Measurements from ENCODE around the gene ERVK3-1.
"Not testable (repeated sequence)": the region's sequence is repeated elsewhere in the genome, so short reads cannot be mapped to it uniquely, and the experiment has no call there.

ERVK3-1 gene

DNA sequence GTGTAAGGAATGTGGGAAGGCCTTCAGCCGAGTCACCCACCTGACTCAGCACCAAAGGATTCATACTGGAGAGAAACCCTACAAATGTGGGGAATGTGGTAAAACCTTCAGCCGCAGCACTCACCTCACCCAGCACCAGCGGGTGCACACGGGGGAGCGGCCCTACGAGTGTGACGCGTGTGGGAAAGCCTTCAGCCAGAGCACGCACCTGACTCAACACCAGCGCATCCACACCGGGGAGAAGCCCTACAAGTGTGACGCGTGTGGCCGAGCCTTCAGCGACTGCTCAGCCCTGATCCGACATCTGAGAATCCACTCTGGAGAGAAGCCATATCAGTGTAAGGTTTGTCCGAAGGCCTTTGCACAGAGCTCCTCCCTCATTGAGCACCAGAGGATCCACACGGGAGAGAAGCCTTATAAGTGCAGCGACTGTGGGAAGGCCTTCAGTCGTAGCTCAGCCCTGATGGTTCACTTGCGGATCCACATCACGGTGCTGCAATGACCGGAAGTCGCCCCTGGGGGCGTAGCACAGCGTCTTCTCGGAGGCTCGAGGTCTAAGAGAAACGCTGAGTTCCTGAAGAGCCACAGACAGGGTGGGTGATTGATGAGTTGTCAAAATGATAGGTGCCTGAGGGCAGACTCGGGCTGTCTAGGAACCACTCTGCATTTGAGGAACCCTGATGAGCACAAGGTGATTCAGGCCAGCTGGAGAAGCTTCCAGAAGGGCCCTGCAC lies 33.8 kb downstream of the ERVK3-1 start:
- no peak for DNase-seq (ENCODE audit: low spot score)

DNA sequence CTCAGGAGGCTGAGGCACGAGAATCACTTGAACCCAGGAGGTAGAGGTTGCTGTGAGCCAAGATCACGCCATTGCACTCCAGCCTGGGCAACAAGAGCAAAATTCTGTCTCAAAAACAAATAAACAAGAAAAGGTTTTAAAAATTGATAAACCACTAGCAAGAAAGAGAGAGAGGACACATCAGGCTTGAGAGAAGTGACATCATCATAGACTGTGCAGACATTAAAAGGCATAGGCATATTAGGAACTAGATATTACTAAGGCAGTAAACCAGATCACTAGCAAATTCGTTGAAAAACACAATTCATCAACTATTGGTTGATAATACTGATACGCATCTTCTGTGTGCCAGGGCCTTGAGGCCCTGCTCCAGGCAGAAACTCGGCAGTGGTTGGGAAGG lies 40.4 kb downstream of the ERVK3-1 start:
- DNase-seq (ENCODE audit: low spot score) = no peak

DNA sequence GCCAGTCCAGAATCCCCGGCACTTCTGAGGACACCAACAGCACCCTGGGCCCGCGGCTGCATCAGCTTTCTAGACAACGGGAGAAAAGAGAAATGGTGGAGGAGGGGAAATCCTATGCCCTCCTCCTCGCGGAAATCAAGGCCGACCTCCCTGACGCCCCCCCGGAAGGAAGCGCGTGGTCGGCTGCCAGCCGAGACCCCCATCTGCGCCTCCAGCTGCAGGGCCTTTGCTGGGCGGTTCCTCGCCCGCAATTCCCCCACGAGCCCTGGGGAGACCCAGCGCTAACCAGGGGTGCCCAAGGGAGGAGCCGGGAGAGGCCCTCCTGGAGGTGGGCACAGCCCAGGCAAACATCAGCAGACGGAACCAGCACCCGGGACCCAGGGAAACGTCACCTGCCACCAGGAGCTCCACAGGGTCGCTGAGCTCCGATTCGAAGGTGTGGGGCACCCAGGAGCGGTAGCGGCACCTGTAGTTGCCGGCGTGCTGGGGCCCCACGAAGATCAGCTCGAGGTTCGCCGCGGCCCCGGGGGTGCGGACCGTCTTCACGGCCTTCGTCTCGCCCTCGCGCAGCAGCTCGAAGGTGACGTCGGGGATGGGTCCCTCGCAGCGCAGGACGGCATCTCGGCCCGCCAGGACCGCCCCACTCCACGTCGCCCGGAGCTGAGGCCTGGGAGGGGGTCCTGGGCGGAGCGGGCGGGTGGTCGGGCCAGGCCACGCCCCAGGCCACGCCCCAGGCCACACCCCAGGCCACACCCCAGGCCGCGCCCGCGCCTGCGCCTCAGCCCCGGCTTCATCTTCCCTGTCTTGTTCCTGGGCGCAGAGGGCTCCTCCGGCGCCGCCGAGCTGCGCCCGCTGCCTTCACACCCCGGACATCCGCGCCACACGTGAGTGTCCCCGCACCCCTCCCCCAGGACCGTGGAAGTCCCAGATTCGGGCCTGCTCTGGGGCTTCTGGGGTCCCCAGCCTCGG lies 42.1 kb downstream of the ERVK3-1 start:
- peak; percentile 62 for DNase-seq (ENCODE audit: low spot score)

DNA sequence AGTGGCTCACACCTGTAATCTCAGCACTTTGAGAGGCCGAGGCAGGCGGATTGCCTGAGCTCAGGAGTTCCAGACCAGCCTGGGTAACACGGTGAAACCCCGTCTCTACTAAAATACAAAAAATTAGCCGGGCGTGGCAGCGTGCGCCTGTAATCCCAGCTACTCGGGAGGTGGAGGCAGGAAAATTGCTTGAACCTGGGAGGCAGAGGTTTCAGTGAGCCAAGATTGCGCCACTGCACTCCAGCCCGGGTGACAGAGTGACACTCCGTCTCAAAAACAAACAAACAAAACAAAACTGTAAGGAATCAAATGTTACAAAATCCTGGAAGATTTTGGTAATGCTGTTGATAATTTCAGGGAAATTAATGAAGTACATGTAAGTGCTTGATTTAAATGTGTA lies 42.9 kb downstream of the ERVK3-1 start:
- not testable (repeated sequence) for DNase-seq (ENCODE audit: low spot score)

DNA sequence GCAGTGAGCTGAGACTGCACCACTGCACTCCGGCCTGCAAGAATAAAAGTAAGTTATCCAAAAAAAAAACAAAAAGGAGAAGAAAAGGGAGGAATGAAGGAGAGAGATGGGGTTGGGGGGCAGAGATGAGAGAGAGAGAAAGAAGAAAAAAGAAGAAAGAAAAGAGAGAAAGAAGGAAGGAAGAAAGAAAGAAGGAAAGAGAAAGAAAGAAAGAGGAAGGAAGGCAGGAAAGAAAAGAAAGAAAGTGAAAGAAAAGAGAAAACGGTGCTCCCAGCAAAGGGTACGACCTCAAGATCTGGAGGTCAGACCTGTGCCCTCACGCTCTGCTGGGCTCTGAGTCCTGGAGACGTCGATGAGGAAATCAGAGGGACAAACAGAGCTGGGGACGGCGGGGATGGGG lies 44.4 kb downstream of the ERVK3-1 start:
- DNase-seq (ENCODE audit: low spot score) = no peak

DNA sequence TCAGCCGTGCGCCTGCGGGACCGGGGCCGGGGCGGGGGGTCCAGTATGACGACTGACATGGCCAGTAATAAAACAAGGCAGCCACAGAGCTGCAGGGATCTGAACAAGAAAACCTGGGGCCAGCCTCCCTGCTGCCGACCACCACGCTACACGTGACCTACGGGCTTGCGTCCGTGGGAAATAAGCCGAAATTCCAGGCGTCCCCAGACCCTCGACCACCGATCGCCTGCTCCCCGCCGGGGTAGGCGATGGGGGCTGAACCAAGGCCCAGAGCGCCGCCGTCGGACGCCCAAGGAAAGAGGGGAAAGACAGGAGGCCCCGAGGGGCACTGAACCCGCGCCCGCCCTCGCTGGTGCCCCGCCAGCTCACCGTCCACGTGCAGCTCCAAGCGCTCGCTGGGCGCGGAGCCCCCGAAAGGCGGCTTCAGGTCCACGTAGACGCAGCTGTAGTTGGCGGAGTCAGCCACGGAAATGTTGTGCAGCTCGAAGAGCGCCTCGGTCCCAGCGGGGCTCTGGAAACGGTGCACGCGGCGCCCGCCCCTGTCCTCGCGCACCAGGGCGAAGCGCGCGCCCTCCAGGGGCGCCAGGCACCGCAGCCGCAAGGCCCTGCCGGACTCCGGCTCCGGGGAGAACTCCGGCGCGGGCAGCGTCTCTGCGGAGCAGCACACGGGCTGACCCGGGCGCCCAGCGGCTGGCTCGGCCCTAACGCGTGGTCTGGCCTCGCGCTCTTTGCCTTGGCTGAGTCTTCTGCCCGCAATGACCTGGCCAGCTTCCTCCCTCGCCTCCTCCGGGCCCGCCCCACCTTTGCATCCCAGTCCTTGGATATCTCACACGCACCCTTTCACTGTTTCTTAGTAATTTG lies 45.1 kb downstream of the ERVK3-1 start:
- no peak for DNase-seq (ENCODE audit: low spot score)

DNA sequence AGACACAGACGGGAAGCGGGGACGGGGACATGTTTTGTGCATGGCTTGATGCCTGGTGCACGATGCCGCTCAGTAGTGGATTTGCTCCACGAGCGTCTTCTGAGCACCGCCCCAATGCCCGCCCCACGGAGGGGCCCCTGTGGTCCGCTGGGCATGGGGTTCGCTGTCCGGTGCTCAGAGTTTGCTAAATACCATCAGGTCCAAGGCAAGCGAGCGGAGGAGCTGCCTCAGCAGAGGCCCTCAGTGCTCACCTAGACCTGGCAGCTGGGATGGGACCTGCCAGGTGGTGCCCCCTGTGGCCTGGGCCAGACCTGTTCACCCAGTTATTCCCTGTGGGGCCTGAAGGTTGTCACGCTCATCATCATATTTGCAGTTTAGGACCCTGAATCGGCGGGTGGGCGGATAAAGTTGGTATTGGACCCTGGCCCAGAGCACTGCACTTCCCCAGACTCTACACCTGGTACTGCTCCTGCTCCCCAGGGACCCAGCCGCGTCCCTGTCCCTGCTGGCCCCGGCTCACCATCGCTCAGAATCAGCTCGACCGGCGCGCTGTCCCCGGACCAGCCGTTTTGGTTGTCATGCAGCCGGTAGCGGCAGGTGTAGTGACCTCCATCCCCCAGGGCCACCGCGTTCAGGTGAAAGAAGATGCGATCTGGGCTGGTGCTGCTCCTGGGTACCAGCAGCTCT lies 45.8 kb downstream of the ERVK3-1 start:
- no peak for DNase-seq (ENCODE audit: low spot score)

DNA sequence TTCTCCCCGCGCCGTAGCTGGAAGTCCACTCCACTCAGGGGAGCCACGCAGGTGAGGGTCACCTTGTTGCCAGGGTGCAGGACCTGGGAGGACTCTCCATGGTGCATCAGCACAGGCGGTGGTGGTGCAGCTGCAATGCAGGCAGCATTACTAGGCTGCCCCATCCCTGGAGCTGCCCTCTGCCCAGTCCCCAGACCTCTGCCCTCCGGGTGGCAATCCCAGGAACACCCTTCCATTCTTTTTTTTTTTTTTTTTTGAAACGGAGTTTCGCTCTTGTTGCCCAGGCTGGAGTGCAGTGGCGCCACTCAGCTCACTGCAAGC lies 46.3 kb downstream of the ERVK3-1 start:
- DNase-seq (ENCODE audit: low spot score) = no peak

DNA sequence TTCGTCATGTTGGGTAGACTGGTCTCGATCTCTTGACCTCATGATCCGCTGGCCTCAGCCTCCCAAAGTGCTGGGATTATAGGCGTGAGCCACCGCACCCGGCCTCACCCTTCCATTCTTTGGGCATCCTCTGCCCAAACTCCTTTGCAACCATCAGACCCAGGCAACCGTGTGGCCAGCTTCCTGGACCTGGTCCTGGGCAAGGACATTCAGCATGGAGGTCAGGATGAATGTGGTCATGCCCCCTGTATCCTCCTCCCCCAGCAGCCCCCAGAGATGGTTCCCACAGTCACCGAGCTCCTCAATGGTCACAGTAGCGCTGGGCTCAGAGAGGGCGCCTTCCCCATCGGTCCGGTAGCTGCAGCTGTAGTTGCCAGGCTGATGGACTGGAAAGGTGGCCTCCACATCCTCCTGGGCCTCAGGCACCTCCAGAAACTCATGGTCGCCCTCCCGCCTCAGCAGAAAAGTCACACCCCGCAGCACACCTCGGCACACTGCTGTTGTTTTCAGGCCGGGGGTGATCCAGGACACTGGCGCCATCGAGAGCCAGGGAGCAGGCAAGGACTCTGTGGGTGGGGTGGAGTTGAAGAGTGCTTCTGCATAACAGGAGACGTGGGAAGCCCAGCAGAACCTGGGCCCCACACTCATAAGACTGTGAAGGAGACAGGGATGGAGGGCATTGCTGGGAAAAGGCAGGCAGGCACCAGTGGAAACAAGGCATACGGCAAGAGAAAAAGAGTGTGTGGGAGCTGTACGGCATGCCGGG lies 47.0 kb downstream of the ERVK3-1 start:
- DNase-seq (ENCODE audit: low spot score) = no peak

DNA sequence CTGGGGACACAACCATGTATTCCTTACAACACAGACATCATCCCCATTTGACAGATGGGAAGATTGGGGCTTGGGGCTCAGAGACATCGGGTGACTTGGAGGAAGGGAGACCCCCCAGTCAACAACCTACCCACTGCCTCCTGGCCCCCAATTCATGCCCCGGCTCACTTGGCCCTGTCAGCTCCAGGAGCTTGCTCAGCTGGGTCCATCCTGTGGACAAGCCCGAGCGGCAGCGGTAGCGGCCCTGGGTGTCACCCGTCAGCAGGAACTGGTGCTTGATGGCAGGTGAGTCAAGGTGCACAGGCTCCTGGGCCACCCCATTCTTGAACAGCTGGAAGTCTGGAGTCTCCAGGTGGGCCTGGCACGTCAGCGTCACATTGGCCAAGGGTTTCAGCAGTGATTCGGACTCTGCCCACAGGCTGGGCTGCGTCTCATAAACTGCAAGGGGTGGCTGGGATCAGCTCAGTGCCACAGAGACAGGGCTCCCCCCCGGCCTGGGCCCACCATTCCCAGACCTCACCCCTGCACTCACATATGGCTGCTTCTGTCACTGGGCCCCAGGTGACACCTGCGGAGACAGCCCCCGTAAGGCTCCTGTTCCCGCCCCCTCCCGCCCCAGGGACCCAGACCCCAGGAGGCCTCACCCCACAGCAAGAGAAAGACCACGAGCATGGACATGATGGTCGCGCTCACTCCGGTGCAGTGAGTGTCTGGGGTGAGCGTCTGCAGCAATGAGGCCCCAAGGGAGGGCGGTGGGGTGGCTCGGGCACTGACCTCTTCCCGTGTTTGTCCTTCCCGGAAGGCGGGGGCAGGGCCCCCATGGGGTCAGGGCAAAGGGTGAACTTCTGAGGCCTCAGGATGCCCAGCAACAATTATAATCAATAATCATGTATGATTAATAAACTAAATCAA lies 47.8 kb downstream of the ERVK3-1 start, which contains the start of gene A1BG:
Gene A1BG (minus strand): TSS at position 733 of the 912 bp plus-strand sequence. CDS start 55 bp downstream, at position 678.
- DNase-seq (ENCODE audit: low spot score) = no peak

DNA sequence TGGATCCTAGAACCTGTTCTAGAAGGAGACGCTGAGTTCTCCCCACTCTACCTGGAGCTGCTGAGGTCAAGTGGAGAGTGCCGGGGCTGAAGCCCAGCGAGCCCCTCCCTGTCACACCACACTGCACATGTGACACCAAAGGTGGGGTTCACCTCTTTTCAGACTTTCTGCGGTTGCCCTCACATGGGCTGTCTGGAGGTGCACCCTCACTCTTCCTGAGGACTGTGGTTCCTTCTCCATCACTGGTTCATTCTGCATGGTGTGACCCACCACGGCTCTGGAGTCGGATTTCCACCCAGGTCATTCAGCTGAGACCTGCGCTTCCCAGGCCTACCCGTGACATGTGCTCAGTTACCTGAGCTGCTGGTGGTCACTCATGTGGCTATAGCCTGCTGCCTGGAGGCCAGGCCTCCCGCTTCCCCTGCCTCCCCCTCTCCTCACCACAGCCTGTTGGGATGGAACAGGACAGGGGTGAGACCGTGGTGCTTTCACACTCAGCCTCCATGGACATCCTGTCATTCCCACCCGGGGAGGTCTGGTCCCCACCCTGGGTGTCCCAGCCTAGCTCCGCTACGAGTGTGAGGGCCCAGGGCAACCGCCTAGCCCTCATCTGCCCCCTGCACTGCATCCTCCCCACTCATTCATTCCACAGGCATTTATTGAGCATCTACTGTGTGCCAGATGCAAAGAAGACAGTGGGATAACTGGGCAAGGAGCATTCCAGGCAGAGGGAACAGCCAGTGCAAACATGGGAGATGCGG lies 48.7 kb downstream of the ERVK3-1 start:
- DNase-seq (ENCODE audit: low spot score) = no peak

DNA sequence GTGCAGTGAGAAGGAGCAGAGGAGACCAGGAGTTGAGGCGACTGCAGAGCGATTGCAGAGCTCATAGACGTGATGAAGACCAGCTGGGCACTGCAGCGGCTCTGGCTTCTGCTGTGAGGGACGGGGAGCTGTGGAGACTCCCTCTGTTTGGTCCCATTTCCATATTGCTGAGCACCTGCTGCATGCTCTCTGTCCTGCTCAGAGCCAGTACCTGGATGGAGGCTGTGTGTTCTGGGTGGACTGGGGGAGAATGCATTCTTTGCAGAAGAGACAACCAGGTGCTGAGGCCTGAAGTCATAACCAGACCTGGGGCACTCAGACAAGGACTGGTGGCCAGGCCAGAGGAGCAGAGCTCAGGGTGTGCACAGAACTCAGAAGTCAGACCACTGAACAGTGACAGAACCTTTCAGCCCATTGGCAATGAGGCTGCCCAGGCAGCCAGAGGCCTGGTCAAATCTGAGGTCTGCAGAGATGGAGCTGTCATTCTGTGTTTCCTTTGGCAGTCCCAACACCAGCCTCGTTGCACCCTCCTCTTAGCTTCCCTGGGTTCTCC lies 49.4 kb downstream of the ERVK3-1 start:
- no peak for DNase-seq (ENCODE audit: low spot score)

DNA sequence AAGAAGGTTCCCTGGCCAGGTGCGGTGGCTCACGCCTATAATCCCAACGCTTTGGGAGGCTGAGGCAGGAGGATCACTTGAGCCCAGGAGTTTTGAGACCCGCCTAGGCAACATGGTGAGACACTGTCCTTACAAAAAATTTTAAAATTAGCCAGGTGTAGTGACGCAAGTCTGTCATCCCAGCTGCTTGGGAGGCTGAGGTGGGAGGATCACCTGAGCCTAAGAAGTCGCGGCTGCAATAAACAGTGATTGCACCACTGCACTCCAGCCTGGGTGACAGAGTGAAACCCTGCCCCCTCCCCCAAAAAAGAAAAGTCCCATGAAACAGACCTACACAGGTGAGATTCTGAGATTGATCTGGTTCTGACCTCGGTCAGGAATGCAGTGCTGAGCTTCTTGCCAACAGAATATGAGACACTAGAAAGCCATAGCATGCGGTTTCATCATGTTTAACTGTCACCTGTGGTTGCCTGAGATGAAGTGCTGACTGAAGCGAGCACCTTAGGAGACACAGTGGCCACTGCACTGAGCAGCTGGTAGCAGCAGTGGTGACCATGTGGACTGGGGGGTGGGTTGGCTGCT lies 50.1 kb downstream of the ERVK3-1 start:
- DNase-seq (ENCODE audit: low spot score) = no peak

DNA sequence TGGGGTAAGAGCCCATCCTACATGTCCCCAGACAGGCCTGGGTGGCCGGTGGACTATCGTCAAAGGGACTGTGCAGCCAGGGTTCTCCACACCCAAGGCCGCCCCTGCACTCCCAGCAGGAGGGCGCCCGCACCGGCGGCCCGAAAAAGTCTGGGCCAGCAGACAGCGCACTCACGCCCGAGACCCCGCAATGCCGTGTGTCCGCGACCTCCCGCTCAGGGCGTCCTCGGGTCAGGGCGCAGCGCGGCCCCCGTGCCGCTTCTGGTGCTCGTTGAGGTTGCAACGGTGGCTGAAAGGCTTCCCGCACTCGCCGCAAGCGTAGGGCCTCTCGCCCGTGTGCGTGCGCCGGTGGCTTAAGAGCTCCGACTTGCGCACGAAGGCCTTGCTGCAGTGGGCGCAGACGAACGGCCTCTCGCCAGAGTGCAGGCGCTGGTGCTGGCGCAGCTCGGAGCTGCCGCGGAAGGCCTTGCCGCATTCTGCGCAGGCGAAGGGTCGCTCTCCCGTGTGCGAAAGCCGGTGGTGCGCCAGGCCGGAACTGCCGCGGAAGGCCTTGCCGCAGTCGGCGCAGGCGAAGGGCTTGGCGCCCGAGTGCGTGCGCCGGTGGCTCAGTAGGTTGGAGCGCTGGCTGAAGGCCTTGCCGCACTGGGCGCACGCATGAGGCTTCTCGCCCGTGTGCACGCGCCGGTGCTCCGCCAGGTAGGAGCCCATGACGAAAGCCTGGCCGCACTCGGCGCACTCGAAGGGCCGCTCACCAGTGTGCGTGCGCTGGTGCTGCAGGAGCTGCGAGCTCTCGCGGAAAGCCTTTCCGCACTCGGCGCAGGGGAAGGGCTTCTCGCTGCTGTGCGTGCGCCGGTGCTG lies 51.0 kb downstream of the ERVK3-1 start:
- DNase-seq (ENCODE audit: low spot score) = no peak

DNA sequence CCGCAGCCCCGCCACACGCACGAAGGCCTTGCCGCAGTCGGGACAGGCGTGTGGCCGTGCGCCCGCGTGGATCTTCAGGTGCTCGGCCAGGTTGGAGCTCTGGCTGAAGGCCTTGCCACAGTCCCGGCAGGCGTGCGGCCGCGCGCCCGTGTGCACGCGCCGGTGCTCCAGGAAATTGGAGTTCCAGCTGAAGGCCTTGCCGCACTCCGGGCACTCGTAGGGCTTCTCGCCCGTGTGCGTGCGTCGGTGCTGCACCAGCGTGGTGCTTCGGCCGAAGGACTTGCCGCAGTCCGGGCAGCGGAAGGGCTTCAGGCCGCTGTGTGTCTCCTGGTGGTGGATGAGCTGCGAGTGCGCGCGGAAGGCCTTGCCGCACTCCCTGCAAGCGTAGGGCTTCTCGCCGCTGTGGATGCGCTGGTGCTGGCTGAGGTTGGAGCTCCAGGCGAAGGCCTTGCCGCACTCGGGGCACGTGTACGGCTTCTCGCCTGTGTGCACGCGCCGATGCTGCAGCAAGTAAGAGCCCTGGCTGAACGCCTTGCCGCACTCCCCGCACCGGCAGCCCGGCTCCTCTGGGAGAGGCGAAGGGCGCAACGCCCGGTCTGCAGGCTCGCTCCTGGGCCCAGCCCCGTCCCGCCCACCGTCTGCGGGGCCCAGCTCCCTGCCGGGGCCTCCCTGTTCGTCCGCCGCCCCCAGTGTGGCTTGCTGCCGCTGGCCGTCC lies 51.7 kb downstream of the ERVK3-1 start:
- DNase-seq (ENCODE audit: low spot score) = no peak

DNA sequence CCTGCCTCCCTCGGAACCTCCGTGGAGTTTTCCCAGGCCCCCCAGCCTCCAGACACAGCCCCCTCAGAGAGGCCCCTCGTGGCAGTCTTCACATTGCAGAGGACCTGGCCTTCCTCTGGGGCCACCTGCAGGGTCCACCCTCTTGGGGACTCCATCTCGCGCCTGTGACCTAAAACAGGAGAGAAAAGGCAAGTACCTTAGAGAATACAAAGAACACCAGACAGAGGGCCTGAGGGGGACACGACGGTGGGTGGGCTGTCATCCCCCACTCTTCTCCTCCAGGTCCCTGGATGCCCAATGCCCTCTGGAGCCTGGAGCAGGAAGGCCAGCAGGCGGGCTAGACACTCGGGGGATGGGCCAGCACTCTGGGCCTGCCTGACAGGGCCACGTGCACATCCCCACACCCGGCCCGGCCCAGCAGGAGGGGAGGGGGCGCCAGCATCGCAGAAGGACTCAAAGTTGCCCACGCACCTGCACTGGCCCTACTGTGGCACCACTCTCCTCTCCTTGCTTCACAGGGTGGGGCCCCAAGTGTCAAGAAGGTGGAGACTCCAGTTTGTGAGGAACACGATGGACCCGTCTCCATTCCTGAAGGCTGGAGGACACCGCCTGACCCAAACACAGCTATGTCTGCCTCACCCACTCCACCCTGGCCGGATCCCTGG lies 52.4 kb downstream of the ERVK3-1 start:
- no peak for DNase-seq (ENCODE audit: low spot score)
